Endothelial cell of umbilical vein (primary cell): ENCODE measurements around the gene SF3B1. TPM values are rescaled to one million over a fixed set of nuclear protein-coding genes. Genes with fewer than 3 reads are reported as not detected.

Experiments used
- BruUV-seq: library from RNA; stranded (reverse); fragments of 400-500 nt; replicated peaks from 2 replicates; lab custom pipeline; 2021; lab: Mats Ljungman, UMichigan
- CTCF ChIA-PET: fragments of 300-600, 350-600 bp; sonication (Branson Sonifier 250); formaldehyde crosslinking; loops from one replicate; lab custom pipeline; 2021; ENCODE audit warnings: antibody characterized with exemption, inconsistent platforms; lab: Charles Lee
- POLR2A ChIA-PET: fragments of 300-600, 350-600 bp; sonication (Branson Sonifier 250); formaldehyde crosslinking; loops from one replicate; lab custom pipeline; 2021; ENCODE audit warnings: antibody characterized with exemption, inconsistent platforms; lab: Charles Lee
- DNase-seq: peaks from one replicate; pipeline ENCODE4 v3.0.0-alpha.2; 2011; ENCODE audit warnings: low read depth, low spot score
- FAIRE-seq: peaks from 2 replicates; lab custom pipeline; 2011; peaks lifted over from hg19 to GRCh38; lab: Jason Lieb, UNC
- H2AFZ ChIP-seq: 2 replicates; pipeline ENCODE4 v1.6.0; 2012; ENCODE audit warnings: low read depth, low read length, control low read depth, inconsistent platforms
- H3K27ac ChIP-seq: 2 replicates; pipeline ENCODE4 v1.5.1; 2011; ENCODE audit warnings: low read depth, mild to moderate bottlenecking, control low read depth, low read length, moderate library complexity; ENCODE audit not compliant: insufficient read depth
- H3K27me3 ChIP-seq, 2 experiments: 2 replicates each; pipeline versions ENCODE4 v1.6.0 to v1.6.1; 2011; ENCODE audit warnings: low read length in 2 of 2, mixed read lengths in 1 of 2; ENCODE audit not compliant: control insufficient read depth in 2 of 2, insufficient read depth in 2 of 2
- H3K36me3 ChIP-seq, 2 experiments: 2 replicates in 1 of 2; 3 replicates in 1 of 2; pipeline ENCODE4 v1.5.1; 2011; ENCODE audit warnings: low read length in 2 of 2, mild to moderate bottlenecking in 1 of 2, moderate library complexity in 1 of 2; ENCODE audit not compliant: control insufficient read depth in 2 of 2, insufficient read depth in 2 of 2; ENCODE audit errors: extremely low read depth in 1 of 2
- H3K4me1 ChIP-seq: 3 replicates; pipeline ENCODE4 v1.5.1; 2011; ENCODE audit warnings: mild to moderate bottlenecking, low read length; ENCODE audit not compliant: control insufficient read depth, insufficient read depth; ENCODE audit errors: extremely low read depth
- H3K4me2 ChIP-seq: 2 replicates; pipeline ENCODE4 v1.6.1; 2011; ENCODE audit warnings: low read length, control low read depth, mixed read lengths; ENCODE audit not compliant: insufficient read depth
- H3K4me3 ChIP-seq, 3 experiments: fragments of 200-600 bp in 1 of 3; sonication (generic), shearing (Covaris generic) in 1 of 3; replicated peaks in 1 of 3; 2 replicates each; pipeline ENCODE4 v1.5.1; 2011 to 2016; ENCODE audit warnings: control low read depth in 3 of 3, low read length in 3 of 3, mild to moderate bottlenecking in 2 of 3, inconsistent platforms in 1 of 3, low read depth in 1 of 3, moderate library complexity in 1 of 3; ENCODE audit not compliant: insufficient read depth in 1 of 3
- H3K79me2 ChIP-seq: 2 replicates; pipeline ENCODE4 v1.6.0; 2012; ENCODE audit warnings: low read length, inconsistent platforms; ENCODE audit not compliant: control insufficient read depth, insufficient read depth
- H3K9ac ChIP-seq: replicated peaks from 2 replicates; pipeline ENCODE3; 2011; ENCODE audit warnings: low read length, control low read depth; ENCODE audit not compliant: insufficient read depth; ENCODE audit errors: extremely low read depth
- H3K9me1 ChIP-seq: replicated peaks from 3 replicates; pipeline ENCODE4 v1.6.0; 2011; ENCODE audit warnings: mild to moderate bottlenecking, low read length; ENCODE audit not compliant: control insufficient read depth, insufficient read depth; ENCODE audit errors: extremely low read depth
- H3K9me3 ChIP-seq: replicated peaks from 2 replicates; pipeline ENCODE4 v1.5.1; 2012; ENCODE audit warnings: low read length, inconsistent platforms; ENCODE audit not compliant: control insufficient read depth, insufficient read depth
- H4K20me1 ChIP-seq: replicated peaks from 2 replicates; pipeline ENCODE3; 2011; ENCODE audit warnings: mild to moderate bottlenecking, low read length; ENCODE audit not compliant: control insufficient read depth, insufficient read depth; ENCODE audit errors: extremely low read depth
- EZH2 ChIP-seq: IDR thresholded peaks from 2 replicates; pipeline ENCODE4 v1.6.1; 2012; ENCODE audit warnings: borderline replicate concordance, low read depth, mild to moderate bottlenecking, moderate library complexity, low read length, inconsistent platforms; ENCODE audit not compliant: severe bottlenecking
- FOS ChIP-seq: IDR thresholded peaks from 2 replicates; pipeline ENCODE4 v1.6.1; 2011; ENCODE audit warnings: mild to moderate bottlenecking, low read length, moderate library complexity, borderline replicate concordance; ENCODE audit not compliant: insufficient read depth
- GATA2 ChIP-seq: IDR thresholded peaks from 2 replicates; pipeline ENCODE4 v1.7.0; 2011; ENCODE audit warnings: low read depth, mild to moderate bottlenecking, moderate library complexity, mixed read lengths, low read length; ENCODE audit not compliant: insufficient read length, insufficient read depth
- JUN ChIP-seq: IDR thresholded peaks from 2 replicates; pipeline ENCODE4 v1.6.1; 2011; ENCODE audit warnings: borderline replicate concordance, low read depth; ENCODE audit not compliant: insufficient read length, insufficient read depth
- MYC ChIP-seq: IDR thresholded peaks from one replicate; pipeline ENCODE4 v1.6.1; 2011; ENCODE audit warnings: mild to moderate bottlenecking, low read depth, low read length
- POLR2A ChIP-seq: IDR thresholded peaks from 2 replicates; pipeline ENCODE4 v1.6.1; 2012; ENCODE audit warnings: low read depth, mild to moderate bottlenecking, control low read depth, low read length
- POLR2AphosphoS5 ChIP-seq: IDR thresholded peaks from 2 replicates; pipeline ENCODE4 v1.6.1; 2012; ENCODE audit warnings: low read depth, mild to moderate bottlenecking, control low read depth, low read length, moderate library complexity; ENCODE audit not compliant: insufficient read depth
- dilution Hi-C: fragments of 300-500 bp; cut with MboI; formaldehyde crosslinking; loops from one replicate; pipeline ENCODE4 v1.15.0; 2019; ENCODE audit warnings: low sequenced_read_pairs; ENCODE audit not compliant: extremely low pct_ligation_motif_present
- intact Hi-C: fragments of 100-400 bp; cut with micrococcal nuclease; formaldehyde crosslinking; loops from one replicate; pipeline ENCODE4 v1.10.0; 2022
- polyA plus RNA-seq, 4 experiments: library from polyadenylated mRNA; depleted of rRNA in 3 of 4; stranded (reverse) in 3 of 4; unstranded in 1 of 4; fragments of >200 nt; gene quantifications; 2 replicates each; pipeline versions ENCODE4 v1.2.1 to v1.2.3, GENCODE V29; 2011 to 2012; ENCODE audit warnings: missing spikeins in 1 of 4
- total RNA-seq: library from RNA; stranded (reverse); gene quantifications from 2 replicates; pipeline ENCODE4 v1.2.3, GENCODE V29; 2021
- TF ChIP-seq, protein P1 (sequence below): IDR thresholded peaks from 2 replicates; pipeline ENCODE4 v1.6.1; 2011; ENCODE audit not compliant: insufficient read depth, insufficient read length
- TF ChIP-seq, protein P2 (sequence below), 2 donors: IDR thresholded peaks; 1 replicate in 1 of 2; 2 replicates in 1 of 2; pipeline ENCODE4 v1.5.1; 2011; ENCODE audit warnings: low read length in 2 of 2, mild to moderate bottlenecking in 2 of 2, moderate library complexity in 2 of 2, control low read depth in 1 of 2, inconsistent platforms in 1 of 2, low read depth in 1 of 2; ENCODE audit not compliant: insufficient read depth in 1 of 2; ENCODE audit errors: extremely low read depth in 1 of 2

The SF3B1 gene
- total and polyA plus RNA-seq, 2 donors (not counting 3 experiments of a cell fraction or from before 2014, with no cell fraction given) = 234 to 321 TPM

DNA sequence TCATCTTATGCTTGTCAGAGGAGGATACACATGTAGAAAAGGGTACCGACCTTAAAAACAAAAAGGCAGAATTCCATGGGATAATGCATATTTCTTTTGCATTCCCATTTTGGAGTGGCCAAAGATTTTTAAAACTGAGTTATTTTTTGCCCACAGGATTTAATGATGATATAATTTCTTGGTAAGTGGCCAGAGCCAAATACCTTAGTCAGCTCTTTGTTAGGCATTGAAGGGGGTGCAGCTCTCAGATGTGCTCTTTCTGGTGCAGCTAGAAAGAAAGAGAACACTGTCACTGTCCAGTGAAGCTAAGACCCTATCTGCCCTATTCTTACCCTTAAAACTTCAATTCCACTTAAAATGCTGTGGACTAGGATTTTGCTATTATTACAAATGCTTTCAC, 29.3 kb upstream of the SF3B1 start:
- no peak overlapping the region for H3K4me2 ChIP-seq
- BruUV-seq = no TSS peak
- no peaks in the 10 kb centered on the region for H3K9me1 ChIP-seq
- no peaks in the 10 kb centered on the region for H3K4me1 ChIP-seq
- dilution Hi-C loops = no loop called here
- FAIRE-seq = no peak
- POLR2A ChIA-PET = interaction anchor here (0.6 to 0.7 kb wide), 2 partner anchors 20 to 36 kb away, joined by 3 to 4 read pairs; partner anchors contain the start of gene HSPD1
- no peak overlapping the region for H2AFZ ChIP-seq
- no peaks in the 10 kb centered on the region for H4K20me1 ChIP-seq
- peaks cover 10% of the 10 kb centered on the region for H3K79me2 ChIP-seq
- H3K27me3 ChIP-seq = no peaks in the 10 kb centered on the region
- H3K27ac ChIP-seq = no peak overlapping the region
- no peak for TF ChIP-seq JUN
- TF ChIP-seq EZH2 = no peak
- TF ChIP-seq MYC = no peak
- TF ChIP-seq, protein P1, sequence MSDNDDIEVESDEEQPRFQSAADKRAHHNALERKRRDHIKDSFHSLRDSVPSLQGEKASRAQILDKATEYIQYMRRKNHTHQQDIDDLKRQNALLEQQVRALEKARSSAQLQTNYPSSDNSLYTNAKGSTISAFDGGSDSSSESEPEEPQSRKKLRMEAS = no peak
- no peak for TF ChIP-seq POLR2AphosphoS5
- TF ChIP-seq GATA2 = no peak
- no peak for TF ChIP-seq POLR2A
- TF ChIP-seq, protein P2, sequence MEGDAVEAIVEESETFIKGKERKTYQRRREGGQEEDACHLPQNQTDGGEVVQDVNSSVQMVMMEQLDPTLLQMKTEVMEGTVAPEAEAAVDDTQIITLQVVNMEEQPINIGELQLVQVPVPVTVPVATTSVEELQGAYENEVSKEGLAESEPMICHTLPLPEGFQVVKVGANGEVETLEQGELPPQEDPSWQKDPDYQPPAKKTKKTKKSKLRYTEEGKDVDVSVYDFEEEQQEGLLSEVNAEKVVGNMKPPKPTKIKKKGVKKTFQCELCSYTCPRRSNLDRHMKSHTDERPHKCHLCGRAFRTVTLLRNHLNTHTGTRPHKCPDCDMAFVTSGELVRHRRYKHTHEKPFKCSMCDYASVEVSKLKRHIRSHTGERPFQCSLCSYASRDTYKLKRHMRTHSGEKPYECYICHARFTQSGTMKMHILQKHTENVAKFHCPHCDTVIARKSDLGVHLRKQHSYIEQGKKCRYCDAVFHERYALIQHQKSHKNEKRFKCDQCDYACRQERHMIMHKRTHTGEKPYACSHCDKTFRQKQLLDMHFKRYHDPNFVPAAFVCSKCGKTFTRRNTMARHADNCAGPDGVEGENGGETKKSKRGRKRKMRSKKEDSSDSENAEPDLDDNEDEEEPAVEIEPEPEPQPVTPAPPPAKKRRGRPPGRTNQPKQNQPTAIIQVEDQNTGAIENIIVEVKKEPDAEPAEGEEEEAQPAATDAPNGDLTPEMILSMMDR (IDR thresholded peaks at IDR 0.05; ENCODE audit: extremely low read depth in 1 of 2, insufficient read depth in 1 of 2, low read depth in 1 of 2, low read length in 2 of 2) = no peak
- TF ChIP-seq FOS = no peak
- CTCF ChIA-PET = interaction anchor here (0.8 to 1.2 kb wide), 3 partner anchors 13 to 29 kb away, joined by 3 to 4 read pairs (median 3); partner anchors contain the start of gene SF3B1
- H3K9me3 ChIP-seq = no peaks in the 10 kb centered on the region
- peaks cover 10 to 11% of the 10 kb centered on the region in 2 experiments for H3K36me3 ChIP-seq
- H3K4me3 ChIP-seq = no peak overlapping the region
- no peak overlapping the region for H3K9ac ChIP-seq
- intact Hi-C loops = no loop called here
- no peak for DNase-seq
